ENCODE results near the gene KLHL6. TPM values are rescaled to one million over a fixed set of nuclear protein-coding genes. Genes with fewer than 3 reads are reported as not detected.
A peak's percentile ranks its signal among the peaks of the same experiment; 100 is the strongest.

KLHL6 gene
- total RNA-seq, 1 experiment from 2014 or later, result 0.11 TPM

- TF ChIP-seq STAT6 (CRISPR knock-in tag; conservative IDR thresholded peaks at IDR 0.05; ENCODE audit: low read depth) (no peak), ARID4B (CRISPR knock-in tag; IDR thresholded peaks at IDR 0.05; ENCODE audit: borderline replicate concordance) (no peak), ATF1 (CRISPR knock-in tag; IDR thresholded peaks at IDR 0.05) (no peak)
Measured at GRCh38 chr3:183492849-183493179, 62.7 kb downstream of the KLHL6 start (continued).

- TF ChIP-seq FOXK1 (CRISPR knock-in tag; IDR thresholded peaks at IDR 0.05) (no peak), MYBL2 (CRISPR knock-in tag; IDR thresholded peaks at IDR 0.05) (no peak)
- H3K4me1 Mint-ChIP-seq, result peaks cover 45% of the 10 kb centered on the region
- DNase-seq (ENCODE audit: low spot score) (no peak), ATAC-seq (no peak)
- POLR2A ChIA-PET, result no interaction called here
- H3K9me3 Mint-ChIP-seq, result no peaks in the 10 kb centered on the region
- CTCF ChIA-PET, result interaction anchor here (0.5 to 4.6 kb wide), 5 partner anchors 10 to 393 kb away, joined by 3 to 28 read pairs (median 4); partner anchors contain the start of gene PARL
- H3K4me3 Mint-ChIP-seq, result no peak overlapping the region
- H3K27me3 Mint-ChIP-seq (ENCODE audit: low read depth), result peaks cover 4% of the 10 kb centered on the region
- no peaks in the 10 kb centered on the region for H3K36me3 Mint-ChIP-seq
- peak overlapping the region; percentile 64 for H3K27ac Mint-ChIP-seq
Measured at GRCh38 chr3:183491923-183492848, 63.3 kb downstream of the KLHL6 start.

DNA sequence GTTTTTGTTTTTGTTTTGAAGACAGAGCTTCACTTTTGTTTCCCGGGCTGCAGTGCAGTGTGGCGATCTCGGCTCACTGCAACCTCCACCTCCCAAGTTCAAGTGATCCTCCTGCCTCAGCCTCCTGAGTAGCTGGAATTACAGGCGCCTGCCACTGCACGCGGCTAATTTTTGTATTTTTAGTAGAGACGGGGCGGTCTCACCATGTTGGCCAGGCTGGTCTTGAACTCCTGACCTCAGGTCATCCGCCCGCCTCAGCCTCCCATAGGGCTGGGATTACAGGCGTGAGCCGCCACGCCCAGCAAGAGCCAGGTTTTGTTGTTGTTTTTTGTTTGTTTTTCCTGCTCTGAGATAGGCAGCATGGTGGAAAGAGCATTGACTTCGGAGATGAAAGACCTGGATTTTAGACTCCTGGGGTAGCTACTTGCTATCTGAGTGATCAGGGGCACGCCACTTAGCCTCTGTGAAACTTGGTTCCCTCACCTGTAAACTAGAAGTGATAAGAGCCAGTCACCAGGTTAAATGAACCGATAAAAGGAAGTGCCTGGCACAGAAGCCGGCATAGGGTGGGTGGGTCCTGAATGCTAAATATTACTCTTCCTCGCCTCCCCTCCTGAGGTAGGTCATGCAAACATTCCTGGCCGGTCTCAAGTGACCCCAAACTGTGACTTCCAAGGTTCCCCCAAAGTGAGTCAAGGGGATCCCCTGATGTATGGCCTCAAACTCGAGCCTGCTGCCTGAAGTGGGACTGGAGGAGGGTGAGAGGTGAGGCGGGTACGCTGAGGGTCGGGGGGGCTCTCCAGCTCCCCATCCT lies 64.2 kb downstream of the KLHL6 start:
- Mint-ChIP-seq H3K36me3 (no peaks in the 10 kb centered on the region), H3K27ac (peak overlapping the region; percentile 63), H3K9me3 (no peaks in the 10 kb centered on the region), H3K4me3 (no peak overlapping the region), H3K27me3 (ENCODE audit: low read depth) (peaks cover 4% of the 10 kb centered on the region), H3K4me1 (peaks cover 54% of the 10 kb centered on the region)
- no peak for TF ChIP-seq PRRX2 (CRISPR knock-in tag; IDR thresholded peaks at IDR 0.05)
- TF ChIP-seq, protein P1, sequence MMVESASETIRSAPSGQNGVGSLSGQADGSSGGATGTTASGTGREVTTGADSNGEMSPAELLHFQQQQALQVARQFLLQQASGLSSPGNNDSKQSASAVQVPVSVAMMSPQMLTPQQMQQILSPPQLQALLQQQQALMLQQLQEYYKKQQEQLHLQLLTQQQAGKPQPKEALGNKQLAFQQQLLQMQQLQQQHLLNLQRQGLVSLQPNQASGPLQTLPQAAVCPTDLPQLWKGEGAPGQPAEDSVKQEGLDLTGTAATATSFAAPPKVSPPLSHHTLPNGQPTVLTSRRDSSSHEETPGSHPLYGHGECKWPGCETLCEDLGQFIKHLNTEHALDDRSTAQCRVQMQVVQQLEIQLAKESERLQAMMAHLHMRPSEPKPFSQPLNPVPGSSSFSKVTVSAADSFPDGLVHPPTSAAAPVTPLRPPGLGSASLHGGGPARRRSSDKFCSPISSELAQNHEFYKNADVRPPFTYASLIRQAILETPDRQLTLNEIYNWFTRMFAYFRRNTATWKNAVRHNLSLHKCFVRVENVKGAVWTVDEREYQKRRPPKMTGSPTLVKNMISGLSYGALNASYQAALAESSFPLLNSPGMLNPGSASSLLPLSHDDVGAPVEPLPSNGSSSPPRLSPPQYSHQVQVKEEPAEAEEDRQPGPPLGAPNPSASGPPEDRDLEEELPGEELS (CRISPR knock-in tag; IDR thresholded peaks at IDR 0.05), result peak; percentile 57; the same call in 1 of the 2 replicates
- TF ChIP-seq, protein P2, sequence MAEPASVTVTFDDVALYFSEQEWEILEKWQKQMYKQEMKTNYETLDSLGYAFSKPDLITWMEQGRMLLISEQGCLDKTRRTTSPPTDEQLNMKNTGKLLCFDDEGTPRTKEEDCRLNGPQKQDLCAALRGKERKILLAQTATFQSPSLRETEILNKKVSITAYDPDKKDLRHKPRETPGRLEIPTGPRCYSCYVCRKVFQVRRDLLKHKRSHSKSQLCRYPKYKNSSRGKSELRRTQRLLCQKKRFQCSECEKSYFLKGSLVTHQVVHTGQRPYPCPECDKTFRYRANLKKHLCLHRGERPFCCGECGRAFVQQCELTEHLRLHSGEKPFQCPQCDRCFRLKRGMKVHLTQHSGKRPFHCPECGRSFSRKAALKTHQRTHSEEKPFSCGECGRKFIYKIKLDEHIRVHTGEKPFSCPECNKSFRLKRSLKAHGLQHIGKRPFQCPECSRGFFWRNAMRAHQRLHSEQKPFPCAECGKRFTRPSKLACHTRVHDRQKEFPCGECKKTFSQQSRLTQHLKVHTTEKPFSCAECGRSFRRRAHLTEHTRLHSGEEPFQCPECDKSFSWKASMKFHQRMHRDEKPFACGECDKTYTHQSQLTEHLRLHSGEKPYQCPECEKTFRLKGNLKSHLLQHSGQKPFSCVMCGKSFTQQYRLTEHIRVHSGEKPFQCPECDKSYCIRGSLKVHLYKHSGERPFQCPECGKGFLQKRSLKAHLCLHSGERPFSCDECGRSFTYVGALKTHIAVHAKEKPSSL (CRISPR knock-in tag; conservative IDR thresholded peaks at IDR 0.05), result no peak
- no peak for TF ChIP-seq NR3C1 (CRISPR knock-in tag; conservative IDR thresholded peaks at IDR 0.05; ENCODE audit: low read depth)
- POLR2A ChIA-PET, result interaction anchor here (2.1 kb wide), 1 partner anchor 145 kb away, joined by 5 read pairs; the partner anchor contains the start of gene KLHL24
- ATAC-seq (no peak), DNase-seq (ENCODE audit: low spot score) (no peak)
- CTCF ChIA-PET, result interaction anchor here (1.0 to 4.6 kb wide), 2 partner anchors 11 to 130 kb away, joined by 3 to 28 read pairs; no protein-coding TSS in a partner anchor
